ENCODE measurements around the gene DDX21. TPM values are rescaled to one million over a fixed set of nuclear protein-coding genes. Genes with fewer than 3 reads are reported as not detected.

Gene DDX21
- polyA plus RNA-seq, 3 donors = 9.8 to 39.3 (median 13.6) TPM

GRCh38 chr10:68957654-68958053 is 1.7 kb downstream of the DDX21 start:
- Histone ChIP-seq H3K9ac (ENCODE audit: insufficient read depth, low read length, poor library complexity, severe bottlenecking) (no peak overlapping the region), H3K4me3 (replicated peaks in 1 of 3; ENCODE audit: low read depth in 2 of 3, low read length in 3 of 3) (peak overlapping the region in 2 of 3 experiments; percentile 85 to 89), H3K9me3 (replicated peaks in 1 of 2; ENCODE audit: control insufficient read depth in 1 of 2, insufficient read depth in 1 of 2, low read length in 2 of 2) (no peaks in the 10 kb centered on the region), H3K27me3 (ENCODE audit: control insufficient read depth in 2 of 2, insufficient read depth in 2 of 2, low read length in 2 of 2) (no peaks in the 10 kb centered on the region), H3K27ac (ENCODE audit: low read depth in 1 of 2, low read length in 2 of 2) (peak overlapping the region in 1 of 2 donors; percentile 95), H2AFZ (ENCODE audit: insufficient read depth, low read depth, low read length, poor library complexity, severe bottlenecking) (no peak overlapping the region), H3K36me3 (replicated peaks in 1 of 2; ENCODE audit: control insufficient read depth in 1 of 2, insufficient read depth in 2 of 2, low read length in 2 of 2) (peaks cover 29 to 36% of the 10 kb centered on the region in 2 donors), H3K4me1 (ENCODE audit: control insufficient read depth in 1 of 2, insufficient read depth in 2 of 2, low read length in 2 of 2) (peaks cover 22 to 23% of the 10 kb centered on the region in 2 donors), H4K20me1 (ENCODE audit: insufficient read depth, low read length) (peaks cover 56% of the 10 kb centered on the region), H3K4me2 (replicated peaks; ENCODE audit: extremely low read depth, low read length, poor library complexity, severe bottlenecking) (peak overlapping the region; percentile 79), H3K79me2 (ENCODE audit: insufficient read depth, low read length) (peaks cover 68% of the 10 kb centered on the region)
- Mint-ChIP-seq H3K4me3 (peak overlapping the region; percentile 99 to 100), H3K27ac (peak overlapping the region; percentile 99 to 100 (median 100)), H3K36me3 (peaks cover 23 to 33% of the 10 kb centered on the region in 2 donors), H3K27me3 (ENCODE audit: low read depth in 3 of 3) (peaks cover 0 to 3% (median 0%) of the 10 kb centered on the region in 3 donors), H3K9me3 (peaks cover 0 to 5% (median 0%) of the 10 kb centered on the region in 7 donors), H3K4me1 (peaks cover 26% of the 10 kb centered on the region)
- WGBS (ENCODE audit: insufficient coverage) = 95% methylated on average over 3 of the region's 3 CpGs
- no peak for DNase-seq
- intact Hi-C loops (cut with micrococcal nuclease) = loop anchor here in 1 of 2 donors (2.0 to 5.0 kb wide), 2 partner anchors 57 to 165 kb away; partner anchors contain the start of genes DDX50 and VPS26A
- TF ChIP-seq, protein P1, sequence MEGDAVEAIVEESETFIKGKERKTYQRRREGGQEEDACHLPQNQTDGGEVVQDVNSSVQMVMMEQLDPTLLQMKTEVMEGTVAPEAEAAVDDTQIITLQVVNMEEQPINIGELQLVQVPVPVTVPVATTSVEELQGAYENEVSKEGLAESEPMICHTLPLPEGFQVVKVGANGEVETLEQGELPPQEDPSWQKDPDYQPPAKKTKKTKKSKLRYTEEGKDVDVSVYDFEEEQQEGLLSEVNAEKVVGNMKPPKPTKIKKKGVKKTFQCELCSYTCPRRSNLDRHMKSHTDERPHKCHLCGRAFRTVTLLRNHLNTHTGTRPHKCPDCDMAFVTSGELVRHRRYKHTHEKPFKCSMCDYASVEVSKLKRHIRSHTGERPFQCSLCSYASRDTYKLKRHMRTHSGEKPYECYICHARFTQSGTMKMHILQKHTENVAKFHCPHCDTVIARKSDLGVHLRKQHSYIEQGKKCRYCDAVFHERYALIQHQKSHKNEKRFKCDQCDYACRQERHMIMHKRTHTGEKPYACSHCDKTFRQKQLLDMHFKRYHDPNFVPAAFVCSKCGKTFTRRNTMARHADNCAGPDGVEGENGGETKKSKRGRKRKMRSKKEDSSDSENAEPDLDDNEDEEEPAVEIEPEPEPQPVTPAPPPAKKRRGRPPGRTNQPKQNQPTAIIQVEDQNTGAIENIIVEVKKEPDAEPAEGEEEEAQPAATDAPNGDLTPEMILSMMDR (IDR thresholded peaks at IDR 0.05) = no peak

GRCh38 chr10:68959695-68960527 is 3.9 kb downstream of the DDX21 start:
- WGBS (ENCODE audit: insufficient coverage) = 86% methylated on average over 1 of the region's 4 CpGs
- Histone ChIP-seq H3K9ac (ENCODE audit: insufficient read depth, low read length, poor library complexity, severe bottlenecking) (no peak overlapping the region), H3K9me3 (replicated peaks in 1 of 2; ENCODE audit: control insufficient read depth in 1 of 2, insufficient read depth in 1 of 2, low read length in 2 of 2) (no peaks in the 10 kb centered on the region), H3K36me3 (replicated peaks in 1 of 2; ENCODE audit: control insufficient read depth in 1 of 2, insufficient read depth in 2 of 2, low read length in 2 of 2) (peaks cover 51 to 59% of the 10 kb centered on the region in 2 donors), H4K20me1 (ENCODE audit: insufficient read depth, low read length) (peaks cover 78% of the 10 kb centered on the region), H3K27me3 (ENCODE audit: control insufficient read depth in 2 of 2, insufficient read depth in 2 of 2, low read length in 2 of 2) (no peaks in the 10 kb centered on the region), H3K4me2 (replicated peaks; ENCODE audit: extremely low read depth, low read length, poor library complexity, severe bottlenecking) (no peak overlapping the region), H3K27ac (ENCODE audit: low read depth in 1 of 2, low read length in 2 of 2) (peak overlapping the region in 1 of 2 donors; percentile 35), H3K4me3 (replicated peaks in 1 of 3; ENCODE audit: low read depth in 2 of 3, low read length in 3 of 3) (no peak overlapping the region), H2AFZ (ENCODE audit: insufficient read depth, low read depth, low read length, poor library complexity, severe bottlenecking) (no peak overlapping the region), H3K79me2 (ENCODE audit: insufficient read depth, low read length) (peaks cover 84% of the 10 kb centered on the region), H3K4me1 (ENCODE audit: control insufficient read depth in 1 of 2, insufficient read depth in 2 of 2, low read length in 2 of 2) (peaks cover 21% of the 10 kb centered on the region in 2 donors)
- peaks cover 39 to 56% of the 10 kb centered on the region in 2 donors for H3K36me3 Mint-ChIP-seq
- intact Hi-C loops (cut with micrococcal nuclease) = loop anchor here in 1 of 2 donors (5.0 kb wide), 1 partner anchor 162 kb away; the partner anchor contains the start of gene VPS26A
- H3K4me1 Mint-ChIP-seq = peaks cover 24% of the 10 kb centered on the region
- peak overlapping the region in 6 of 7 donors; percentile 23 to 78 (median 58) for H3K27ac Mint-ChIP-seq
- peaks cover 0 to 3% (median 0%) of the 10 kb centered on the region in 3 donors for H3K27me3 Mint-ChIP-seq (ENCODE audit: low read depth in 3 of 3)
- DNase-seq = no peak
- TF ChIP-seq, protein P1 (IDR thresholded peaks at IDR 0.05) = no peak
- peaks cover 0 to 5% (median 0%) of the 10 kb centered on the region in 7 donors for H3K9me3 Mint-ChIP-seq
- no peak overlapping the region for H3K4me3 Mint-ChIP-seq

Measured in CD14-positive monocyte (primary cell).